ENCODE measurements around the gene CACNA2D3. TPM values are rescaled to one million over a fixed set of nuclear protein-coding genes. Genes with fewer than 3 reads are reported as not detected.

CACNA2D3 gene
- polyA plus RNA-seq, 1 donor (not counting 4 experiments of a cell fraction or from before 2014, with no cell fraction given): 0.08 TPM

DNA sequence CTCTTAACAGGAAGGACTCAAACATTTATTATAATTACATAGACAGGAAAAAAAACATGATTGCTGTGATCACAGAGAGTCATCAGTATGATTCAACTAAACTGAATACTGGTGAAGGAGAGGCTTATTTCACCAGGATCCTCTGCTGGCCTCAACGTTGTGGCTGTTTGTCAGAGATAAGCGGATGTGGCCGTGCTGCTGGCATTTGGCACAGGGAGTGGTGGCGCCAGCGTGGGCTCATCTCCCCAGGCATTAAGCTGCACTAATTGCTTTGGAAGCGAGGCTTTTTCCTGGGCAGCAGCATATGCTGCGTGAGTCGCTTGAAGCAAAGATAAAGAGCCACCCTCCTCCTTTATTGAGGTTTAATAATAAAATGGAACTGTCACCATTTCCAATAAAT, 498.8 kb downstream of the CACNA2D3 start:
- Histone ChIP-seq H3K9ac (ENCODE audit: control insufficient read depth, extremely low read depth, insufficient read depth, low read length) (no peak overlapping the region), H3K27ac (ENCODE audit: control insufficient read depth, insufficient read depth, low read length) (no peak overlapping the region), H4K20me1 (ENCODE audit: control insufficient read depth, extremely low read depth, insufficient read depth, low read length) (no peaks in the 10 kb centered on the region), H2AFZ (ENCODE audit: control insufficient read depth, low read length) (no peak overlapping the region), H3K79me2 (ENCODE audit: control insufficient read depth, insufficient read depth, low read length) (no peaks in the 10 kb centered on the region), H3K4me3 (ENCODE audit: control insufficient read depth in 2 of 3, extremely low read depth in 1 of 3, insufficient read depth in 2 of 3, low read depth in 1 of 3, low read length in 3 of 3) (no peak overlapping the region), H3K36me3 (ENCODE audit: control insufficient read depth in 2 of 2, extremely low read depth in 1 of 2, insufficient read depth in 2 of 2, low read length in 2 of 2) (no peaks in the 10 kb centered on the region), H3K9me3 (ENCODE audit: control insufficient read depth, low read depth, low read length) (no peaks in the 10 kb centered on the region), H3K9me1 (ENCODE audit: control insufficient read depth, extremely low read depth, insufficient read depth, low read length) (no peaks in the 10 kb centered on the region), H3K27me3 (ENCODE audit: control insufficient read depth, extremely low read depth, insufficient read depth, low read length) (no peaks in the 10 kb centered on the region), H3K4me1 (ENCODE audit: control insufficient read depth, extremely low read depth, insufficient read depth, low read length) (no peaks in the 10 kb centered on the region), H3K4me2 (ENCODE audit: control insufficient read depth, extremely low read depth, insufficient read depth, low read depth, low read length) (no peak overlapping the region)
- DNase-seq (ENCODE audit: low read depth, low spot score) (no peak), FAIRE-seq (no peak)
- dilution Hi-C loops (cut with MboI; ENCODE audit: extremely low pct_ligation_motif_present, low sequenced_read_pairs): no loop called here
- TF ChIP-seq, protein P1, sequence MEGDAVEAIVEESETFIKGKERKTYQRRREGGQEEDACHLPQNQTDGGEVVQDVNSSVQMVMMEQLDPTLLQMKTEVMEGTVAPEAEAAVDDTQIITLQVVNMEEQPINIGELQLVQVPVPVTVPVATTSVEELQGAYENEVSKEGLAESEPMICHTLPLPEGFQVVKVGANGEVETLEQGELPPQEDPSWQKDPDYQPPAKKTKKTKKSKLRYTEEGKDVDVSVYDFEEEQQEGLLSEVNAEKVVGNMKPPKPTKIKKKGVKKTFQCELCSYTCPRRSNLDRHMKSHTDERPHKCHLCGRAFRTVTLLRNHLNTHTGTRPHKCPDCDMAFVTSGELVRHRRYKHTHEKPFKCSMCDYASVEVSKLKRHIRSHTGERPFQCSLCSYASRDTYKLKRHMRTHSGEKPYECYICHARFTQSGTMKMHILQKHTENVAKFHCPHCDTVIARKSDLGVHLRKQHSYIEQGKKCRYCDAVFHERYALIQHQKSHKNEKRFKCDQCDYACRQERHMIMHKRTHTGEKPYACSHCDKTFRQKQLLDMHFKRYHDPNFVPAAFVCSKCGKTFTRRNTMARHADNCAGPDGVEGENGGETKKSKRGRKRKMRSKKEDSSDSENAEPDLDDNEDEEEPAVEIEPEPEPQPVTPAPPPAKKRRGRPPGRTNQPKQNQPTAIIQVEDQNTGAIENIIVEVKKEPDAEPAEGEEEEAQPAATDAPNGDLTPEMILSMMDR (optimal IDR thresholded peaks at IDR 0.05 in 1 of 3, IDR thresholded peaks at IDR 0.05 in 1 of 3, conservative IDR thresholded peaks at IDR 0.05 in 1 of 3; ENCODE audit: extremely low read depth in 1 of 3, insufficient read depth in 2 of 3, low read length in 3 of 3): no peak
- no peak for TF ChIP-seq EZH2 (IDR thresholded peaks at IDR 0.05; ENCODE audit: low read length)

DNA sequence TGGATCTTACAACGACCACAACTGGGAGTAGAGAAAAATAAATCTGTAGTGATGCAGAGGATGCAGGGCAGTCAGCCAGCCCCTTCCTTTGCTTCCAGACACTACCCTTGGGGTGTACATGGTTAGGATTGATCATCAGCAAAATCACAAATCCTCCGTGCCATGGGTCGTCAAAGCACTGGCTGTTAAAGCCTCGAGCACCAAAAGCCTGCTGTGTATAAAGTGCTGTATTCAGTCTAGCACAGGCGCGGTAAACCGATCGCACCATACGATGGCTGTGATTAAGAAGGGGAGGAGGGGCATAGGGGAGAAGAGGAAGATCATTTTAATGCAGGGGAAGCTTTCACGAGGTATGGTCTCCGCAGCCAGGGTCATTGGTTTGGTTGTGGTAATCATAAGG, 500.3 kb downstream of the CACNA2D3 start:
- FAIRE-seq: no peak
- no peak overlapping the region for H3K9ac ChIP-seq (ENCODE audit: control insufficient read depth, extremely low read depth, insufficient read depth, low read length)

More for the DNA sequence above, 500.3 kb downstream of the CACNA2D3 start:
- DNase-seq (ENCODE audit: low read depth, low spot score): no peak
- Histone ChIP-seq H3K36me3 (ENCODE audit: control insufficient read depth in 2 of 2, extremely low read depth in 1 of 2, insufficient read depth in 2 of 2, low read length in 2 of 2) (no peaks in the 10 kb centered on the region), H2AFZ (ENCODE audit: control insufficient read depth, low read length) (no peak overlapping the region), H3K9me1 (ENCODE audit: control insufficient read depth, extremely low read depth, insufficient read depth, low read length) (no peaks in the 10 kb centered on the region), H4K20me1 (ENCODE audit: control insufficient read depth, extremely low read depth, insufficient read depth, low read length) (no peaks in the 10 kb centered on the region), H3K4me1 (ENCODE audit: control insufficient read depth, extremely low read depth, insufficient read depth, low read length) (no peaks in the 10 kb centered on the region), H3K27ac (ENCODE audit: control insufficient read depth, insufficient read depth, low read length) (no peak overlapping the region), H3K27me3 (ENCODE audit: control insufficient read depth, extremely low read depth, insufficient read depth, low read length) (no peaks in the 10 kb centered on the region), H3K79me2 (ENCODE audit: control insufficient read depth, insufficient read depth, low read length) (no peaks in the 10 kb centered on the region), H3K4me3 (ENCODE audit: control insufficient read depth in 2 of 3, extremely low read depth in 1 of 3, insufficient read depth in 2 of 3, low read depth in 1 of 3, low read length in 3 of 3) (no peak overlapping the region), H3K4me2 (ENCODE audit: control insufficient read depth, extremely low read depth, insufficient read depth, low read depth, low read length) (no peak overlapping the region), H3K9me3 (ENCODE audit: control insufficient read depth, low read depth, low read length) (no peaks in the 10 kb centered on the region)
- dilution Hi-C loops (cut with MboI; ENCODE audit: extremely low pct_ligation_motif_present, low sequenced_read_pairs): no loop called here
- TF ChIP-seq, protein P1 (optimal IDR thresholded peaks at IDR 0.05 in 1 of 3, IDR thresholded peaks at IDR 0.05 in 1 of 3, conservative IDR thresholded peaks at IDR 0.05 in 1 of 3; ENCODE audit: extremely low read depth in 1 of 3, insufficient read depth in 2 of 3, low read length in 3 of 3): no peak
- TF ChIP-seq EZH2 (IDR thresholded peaks at IDR 0.05; ENCODE audit: low read length): no peak
